Activated CD4-positive, alpha-beta T cell treated with anti-CD3 and anti-CD28 coated beads for 36 hours (primary cell): Measurements from ENCODE around the gene GPR78. TPM values are rescaled to one million over a fixed set of nuclear protein-coding genes. Genes with fewer than 3 reads are reported as not detected.
"Not testable (repeated sequence)": the region's sequence is repeated elsewhere in the genome, so short reads cannot be mapped to it uniquely, and the experiment has no call there.

Source experiments
- ATAC-seq: fragments of 200-7000 bp; cut with Tn5 transposase; one replicate; pipeline ENCODE4 v1.10.0; 2021; ENCODE audit warnings: mild to moderate bottlenecking, moderate library complexity
- CTCF ChIA-PET: fragments of 350-600 bp; sonication (Branson Sonifier 250); formaldehyde crosslinking; loops from one replicate; lab custom pipeline; 2021; ENCODE audit warnings: antibody characterized with exemption; lab: Charles Lee
- POLR2A ChIA-PET: fragments of 350-600 bp; sonication (Branson Sonifier 250); formaldehyde crosslinking; loops from one replicate; lab custom pipeline; 2021; ENCODE audit warnings: antibody characterized with exemption, inconsistent platforms; lab: Charles Lee
- DNase-seq: peaks from one replicate; pipeline ENCODE4 v3.0.0-alpha.2; 2020
- H3K27ac Mint-ChIP-seq: one replicate; pipeline ENCODE4 v1.8.0; 2021; ENCODE audit warnings: mixed read lengths
- H3K27me3 Mint-ChIP-seq: one replicate; pipeline ENCODE4 v1.8.0; 2021; ENCODE audit warnings: mixed read lengths
- H3K36me3 Mint-ChIP-seq: one replicate; pipeline ENCODE4 v1.8.0; 2021; ENCODE audit warnings: low read depth, mixed read lengths
- H3K4me1 Mint-ChIP-seq: one replicate; pipeline ENCODE4 v1.8.0; 2021; ENCODE audit warnings: mixed read lengths
- H3K4me3 Mint-ChIP-seq: one replicate; pipeline ENCODE4 v1.8.0; 2021; ENCODE audit warnings: mild to moderate bottlenecking, moderate library complexity, mixed read lengths
- H3K9me3 Mint-ChIP-seq: one replicate; pipeline ENCODE4 v1.8.0; 2021; ENCODE audit warnings: low read depth, mixed read lengths
- intact Hi-C, 2 experiments: fragments of 100-400 bp; cut with DNase I in 1 of 2; cut with micrococcal nuclease in 1 of 2; formaldehyde crosslinking; loops; one replicate each; pipeline versions ENCODE4 v1.14.2 to v1.15.1; 2022 to 2024; cut with DNase I, micrococcal nuclease
- total RNA-seq, 2 experiments: library from RNA; stranded (reverse); gene quantifications; one replicate each; pipeline ENCODE4 v1.2.3, GENCODE V29; 2021

The GPR78 gene
- total RNA-seq, 2 experiments from 2014 or later: not detected

GRCh38 chr4:8631896-8632295 is 51.7 kb downstream of the GPR78 start:
- H3K27ac Mint-ChIP-seq, DNase-seq, H3K4me1 Mint-ChIP-seq, H3K9me3 Mint-ChIP-seq, intact Hi-C loops, ATAC-seq, CTCF ChIA-PET, H3K27me3 Mint-ChIP-seq, H3K36me3 Mint-ChIP-seq, POLR2A ChIA-PET, H3K4me3 Mint-ChIP-seq: not testable (repeated sequence)

GRCh38 chr4:8634773-8635172 is 54.6 kb downstream of the GPR78 start:
- ATAC-seq, H3K36me3 Mint-ChIP-seq, POLR2A ChIA-PET: not testable (repeated sequence)

GRCh38 chr4:8635897-8636554 is 55.8 kb downstream of the GPR78 start:
- H3K4me3 Mint-ChIP-seq, intact Hi-C loops, H3K4me1 Mint-ChIP-seq, H3K27me3 Mint-ChIP-seq, ATAC-seq, CTCF ChIA-PET, POLR2A ChIA-PET, H3K27ac Mint-ChIP-seq, H3K36me3 Mint-ChIP-seq, H3K9me3 Mint-ChIP-seq, DNase-seq: not testable (repeated sequence)

More at GRCh38 chr4:8634773-8635172, 54.6 kb downstream of the GPR78 start:
- intact Hi-C loops, CTCF ChIA-PET, DNase-seq, H3K4me1 Mint-ChIP-seq, H3K27me3 Mint-ChIP-seq, H3K27ac Mint-ChIP-seq, H3K9me3 Mint-ChIP-seq, H3K4me3 Mint-ChIP-seq: not testable (repeated sequence)

Other genes starting within 250 kb of the GPR78 start
- 10 to 100 TPM; 20.5 to 29.3 TPM for gene ACOX3, start 139.7 kb upstream of the GPR78 start, total RNA-seq
- gene TRMT44, start 139.6 kb upstream of the GPR78 start, total RNA-seq: 10 to 100 TPM; 20.1 to 24.5 TPM
- not detected for gene CPZ, start 12.4 kb downstream of the GPR78 start, total RNA-seq